ENCODE results near the gene IFNL4.
"Not testable (repeated sequence)": the region's sequence is repeated elsewhere in the genome, so short reads cannot be mapped to it uniquely, and the experiment has no call there.

IFNL4 gene

GRCh38 chr19:39254531-39255345 lies 6.1 kb upstream of the IFNL4 start:
- DNase-seq: no peak

- no peak for DNase-seq
Measured at GRCh38 chr19:39253374-39254149, 4.9 kb upstream of the IFNL4 start.

DNA sequence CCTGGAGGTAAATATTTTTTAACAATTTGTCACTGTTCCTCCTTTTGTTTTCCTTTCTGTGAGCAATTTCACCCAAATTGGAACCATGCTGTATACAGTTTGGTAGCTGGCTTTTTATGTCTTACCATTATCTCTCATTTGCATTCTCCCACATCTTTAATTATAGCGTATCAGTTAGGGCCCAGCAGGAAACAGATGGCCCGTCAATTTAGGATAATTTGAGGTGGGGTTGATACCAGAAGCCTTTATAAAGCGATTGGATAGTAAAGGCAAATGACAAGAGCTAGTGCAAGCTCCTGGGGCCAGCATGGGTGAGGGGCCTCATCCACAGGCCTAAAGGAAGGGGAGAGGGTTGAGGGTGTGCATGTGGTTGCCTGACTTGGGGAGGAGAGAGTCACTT lies 3.8 kb upstream of the IFNL4 start:
- DNase-seq: no peak

DNA sequence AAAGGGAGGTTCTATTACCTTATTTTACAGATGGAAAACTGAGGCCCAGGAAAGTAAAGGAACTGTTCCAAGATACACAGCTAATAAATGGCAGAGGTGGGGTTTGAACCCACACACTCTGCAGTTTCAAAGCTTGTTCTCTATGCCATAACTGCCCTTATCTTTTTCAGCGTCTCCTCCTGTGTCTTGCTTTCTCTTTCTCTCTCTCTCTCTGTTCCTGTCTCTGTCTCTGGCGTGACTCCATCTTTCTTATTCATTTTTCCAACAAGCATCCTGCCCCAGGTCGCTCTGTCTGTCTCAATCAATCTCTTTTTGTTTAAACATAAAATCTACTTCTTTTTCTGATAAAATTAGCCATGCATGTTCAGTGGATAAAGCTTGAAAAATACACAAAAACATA lies 3.2 kb upstream of the IFNL4 start:
- DNase-seq: no peak

GRCh38 chr19:39251081-39251480 lies 2.4 kb upstream of the IFNL4 start:
- DNase-seq: no peak

DNA sequence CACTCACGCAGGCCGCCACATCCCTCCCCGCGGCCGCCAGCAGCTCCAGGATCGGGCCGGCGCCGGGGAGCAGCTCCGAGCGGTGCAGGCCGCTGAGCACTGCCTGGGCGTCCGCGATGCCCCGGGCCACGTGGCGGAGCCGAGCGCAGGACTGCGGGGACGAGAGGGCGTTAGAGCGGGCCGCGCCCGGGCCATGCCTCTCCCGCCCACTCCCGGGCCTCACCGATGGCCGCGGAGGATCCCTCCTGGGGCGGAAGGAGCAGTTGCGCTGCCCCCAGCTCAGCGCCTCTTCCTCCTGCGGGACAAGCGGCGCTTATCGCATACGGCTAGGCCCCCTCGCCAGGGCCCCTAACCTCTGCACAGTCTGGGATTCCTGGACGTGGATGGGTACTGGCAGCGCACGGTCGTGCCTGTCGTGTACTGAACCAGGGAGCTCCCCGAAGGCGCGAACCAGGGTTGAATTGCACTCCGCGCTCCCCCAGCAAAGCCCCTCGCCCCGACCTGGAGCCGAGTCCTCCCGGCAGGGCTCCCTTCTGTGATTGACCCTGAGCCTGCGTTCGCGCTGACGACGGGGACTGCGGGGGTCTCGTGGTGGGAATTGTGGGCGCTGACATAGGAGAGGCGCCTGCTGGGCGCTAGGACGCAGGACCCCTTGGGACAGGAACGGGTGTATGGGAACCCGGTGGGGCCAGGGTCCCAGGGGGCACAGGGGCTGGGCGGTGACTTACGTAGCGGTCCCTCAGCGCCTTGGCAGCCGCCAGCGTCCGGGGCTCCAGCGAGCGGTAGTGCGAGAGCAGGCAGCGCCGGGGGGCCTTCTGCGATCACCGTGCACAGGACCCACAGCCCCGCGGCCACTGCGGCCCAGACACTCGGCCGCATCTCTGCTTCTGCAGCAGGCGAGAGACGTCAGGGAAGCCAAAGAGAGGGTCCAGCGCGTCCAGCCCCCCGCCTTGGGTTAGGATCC lies 673 bp downstream of the IFNL4 start:
- peak in 2 of 4 experiments; percentile 17 to 42 for DNase-seq

DNA sequence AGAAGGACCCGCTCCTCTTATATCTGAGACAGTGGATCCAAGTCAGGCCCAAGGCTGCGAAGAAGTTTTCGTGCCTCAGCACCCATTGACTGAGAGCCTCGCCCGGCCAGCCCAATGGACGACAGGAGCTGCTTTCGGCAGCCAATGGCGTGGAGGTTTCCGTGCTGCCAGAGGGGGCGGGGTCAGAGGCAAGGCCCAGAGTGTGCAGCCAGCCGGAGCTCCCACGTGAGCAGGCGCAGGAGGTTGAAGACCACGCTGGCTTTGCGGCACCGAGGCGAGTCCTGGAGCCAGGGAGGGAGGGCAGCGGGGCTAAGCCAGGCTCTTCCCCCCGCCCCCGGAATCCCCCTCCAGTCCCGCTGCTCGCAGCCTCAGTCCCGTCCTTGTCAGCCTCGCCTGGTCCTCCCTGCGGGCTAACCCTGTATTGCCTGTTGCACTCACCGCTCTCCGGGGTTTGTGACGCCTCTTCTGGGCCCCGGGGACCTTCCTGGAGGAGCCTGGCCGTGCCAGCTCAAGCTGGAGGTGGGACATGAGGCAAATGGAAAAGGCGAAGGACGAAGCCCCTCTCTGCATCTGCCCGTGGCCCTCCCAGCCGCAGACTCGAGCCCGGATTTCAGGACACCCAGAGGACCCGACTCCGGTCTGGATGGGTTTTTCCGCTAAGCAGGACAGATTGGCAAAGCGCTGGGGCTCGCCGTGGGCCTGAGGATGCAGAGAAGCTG lies 1.5 kb downstream of the IFNL4 start:
- DNase-seq: no peak

GRCh38 chr19:39245166-39245565 lies 3.5 kb downstream of the IFNL4 start:
- DNase-seq: not testable (repeated sequence)

GRCh38 chr19:39244410-39245100 lies 4.1 kb downstream of the IFNL4 start, which contains the start of gene IFNL3:
Gene IFNL3, minus strand, starts transcription at chr19:39245006. Its CDS starts 39 bp downstream, at chr19:39244967.
- DNase-seq: not testable (repeated sequence)

GRCh38 chr19:39243741-39244140 lies 4.9 kb downstream of the IFNL4 start:
- DNase-seq: not testable (repeated sequence)

DNA sequence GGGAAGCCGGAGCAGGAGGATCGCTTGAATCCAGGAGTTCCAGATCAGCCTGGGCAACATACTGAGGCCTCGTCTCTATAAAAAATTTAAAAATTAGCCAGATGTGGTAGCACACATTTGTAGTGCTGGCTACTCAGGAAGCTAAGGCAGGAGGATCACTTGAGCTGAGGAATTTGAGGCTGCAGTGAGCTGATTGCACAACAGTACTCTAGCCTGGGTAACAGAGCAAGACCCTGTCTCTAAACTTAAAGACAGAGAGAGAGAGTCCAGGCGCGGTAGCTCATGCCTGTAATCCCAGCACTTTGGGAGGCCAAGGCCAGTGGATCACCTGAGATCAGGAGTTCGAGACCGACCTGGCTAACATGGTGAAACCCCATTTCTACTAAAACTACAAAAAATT lies 8.2 kb downstream of the IFNL4 start:
- no peak for DNase-seq

GRCh38 chr19:39238944-39239343 lies 9.7 kb downstream of the IFNL4 start:
- DNase-seq: no peak

DNA sequence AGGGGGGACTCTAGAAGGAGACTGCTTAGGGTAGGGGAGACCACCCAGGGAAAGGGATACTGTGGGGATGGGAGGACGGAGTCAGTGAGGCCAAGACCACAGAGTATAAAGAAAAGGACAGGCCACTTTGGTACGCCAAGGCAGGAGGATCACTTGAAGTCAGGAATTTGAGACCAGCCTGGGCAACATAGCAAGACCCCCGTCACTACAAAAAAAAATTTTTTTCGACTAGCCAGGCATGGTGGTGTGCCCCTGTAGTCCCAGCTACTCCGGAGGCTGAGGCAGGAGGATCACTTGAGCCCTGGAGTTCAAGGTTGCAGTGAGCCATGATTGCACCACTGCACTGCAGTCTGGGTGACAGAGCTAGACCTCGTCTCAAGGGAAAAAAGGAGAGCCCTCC lies 10.4 kb downstream of the IFNL4 start:
- DNase-seq: no peak

- DNase-seq: peak in 1 of 4 experiments; percentile 23
Measured at GRCh38 chr19:39237200-39238184, 11.2 kb downstream of the IFNL4 start.

- DNase-seq: no peak
Measured at GRCh38 chr19:39236527-39236926, 12.1 kb downstream of the IFNL4 start.

DNA sequence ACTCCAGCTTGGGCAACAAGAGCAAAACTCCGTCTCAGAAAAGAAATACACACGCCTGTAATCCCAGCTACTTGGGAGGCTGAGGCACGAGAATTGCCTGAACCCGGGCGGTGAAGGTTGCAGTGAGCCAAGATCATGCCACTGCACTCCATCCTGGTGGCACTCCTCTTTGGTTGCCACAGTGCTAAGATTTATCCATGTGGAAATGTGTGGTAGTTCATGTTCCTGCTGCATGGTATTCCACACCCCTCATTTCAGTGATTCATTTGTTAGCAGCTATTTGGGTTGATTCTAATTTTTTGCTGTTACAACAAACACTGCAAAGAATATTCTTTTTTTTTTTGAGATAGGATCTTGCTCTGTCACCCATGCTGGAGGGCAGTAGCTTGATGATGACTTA lies 15.9 kb downstream of the IFNL4 start:
- DNase-seq: no peak

DNA sequence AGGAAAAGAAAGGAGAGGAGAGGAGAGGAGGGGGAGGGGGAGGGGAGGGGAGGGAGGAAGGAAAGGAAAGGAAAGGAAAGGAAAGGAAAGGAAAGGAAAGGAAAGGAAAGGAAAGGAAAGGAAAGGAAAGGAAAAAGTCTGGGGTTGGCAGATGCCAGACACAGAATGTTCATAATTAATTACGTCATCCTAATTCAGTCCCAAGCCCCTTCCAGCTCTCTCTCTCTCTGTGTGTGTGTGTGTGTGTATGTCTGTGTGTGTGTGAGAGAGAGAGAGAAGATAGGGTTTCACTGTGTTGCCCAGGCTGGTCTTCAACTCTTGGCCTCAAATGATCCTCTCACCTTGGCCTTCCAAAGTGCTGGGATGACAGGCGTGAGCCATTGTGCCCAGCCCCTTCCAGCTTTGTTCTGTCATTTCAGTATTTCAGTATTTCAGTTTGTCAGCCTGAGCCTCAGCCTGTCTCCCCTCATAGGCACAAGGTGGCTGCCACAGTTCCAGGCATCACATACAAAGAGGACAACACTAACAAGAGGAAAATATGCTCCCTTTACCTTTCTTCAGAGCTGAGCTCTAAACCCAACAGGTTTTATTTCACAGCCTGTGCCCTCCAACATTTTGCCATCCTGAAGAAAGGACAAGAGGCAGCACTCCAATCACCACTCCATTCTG lies 18.4 kb downstream of the IFNL4 start:
- no peak for DNase-seq

GRCh38 chr19:39224910-39225309 lies 23.7 kb downstream of the IFNL4 start:
- DNase-seq: peak in 1 of 4 experiments; percentile 7

DNA sequence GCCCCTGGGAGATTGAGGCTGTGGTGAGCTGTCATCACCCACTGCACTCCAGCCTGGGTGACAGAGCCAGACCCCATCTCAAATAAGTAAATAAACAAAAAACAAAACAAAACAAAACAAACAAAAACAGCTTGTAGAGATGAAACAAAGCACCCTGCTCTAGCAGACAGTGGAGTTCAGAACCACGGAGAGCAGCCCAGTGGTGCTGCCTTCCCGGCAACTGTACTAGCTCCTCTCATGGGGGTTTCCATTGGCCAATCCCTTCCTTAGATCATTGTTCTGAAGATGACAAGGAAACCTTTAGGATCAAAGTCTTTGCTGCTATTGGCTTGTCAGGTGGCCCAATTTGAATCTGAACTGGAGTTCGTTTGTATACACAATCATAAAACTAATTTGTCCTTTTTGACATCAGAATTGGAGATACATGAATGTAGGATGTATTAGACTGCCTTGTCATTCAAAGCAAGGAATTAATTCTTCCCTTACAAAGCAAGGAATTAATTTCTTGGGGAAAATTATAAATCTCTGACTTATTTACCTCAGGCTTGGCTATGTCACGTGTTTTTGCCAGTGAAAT lies 24.9 kb downstream of the IFNL4 start:
- peak in 3 of 4 experiments; percentile 17 to 48 (median 37) for DNase-seq

All from suppressor macrophage (primary cell).